NCI-H345 (cell line): Measurements from ENCODE around the gene S100A2.
A peak's percentile ranks its signal among the peaks of the same experiment; 100 is the strongest.

Experiments used
- DNase-seq: peaks from one replicate; lab custom pipeline; 2025; lab: John Stamatoyannopoulos, UW

The S100A2 gene

GRCh38 chr1:153545067-153546055 is 20.3 kb downstream of the S100A2 start, which contains the start of gene S100A4:
Gene S100A4, minus strand, starts transcription at chr1:153545806. Its CDS starts 1,012 bp downstream, at chr1:153544794.
- peak; percentile 98 for DNase-seq

DNA sequence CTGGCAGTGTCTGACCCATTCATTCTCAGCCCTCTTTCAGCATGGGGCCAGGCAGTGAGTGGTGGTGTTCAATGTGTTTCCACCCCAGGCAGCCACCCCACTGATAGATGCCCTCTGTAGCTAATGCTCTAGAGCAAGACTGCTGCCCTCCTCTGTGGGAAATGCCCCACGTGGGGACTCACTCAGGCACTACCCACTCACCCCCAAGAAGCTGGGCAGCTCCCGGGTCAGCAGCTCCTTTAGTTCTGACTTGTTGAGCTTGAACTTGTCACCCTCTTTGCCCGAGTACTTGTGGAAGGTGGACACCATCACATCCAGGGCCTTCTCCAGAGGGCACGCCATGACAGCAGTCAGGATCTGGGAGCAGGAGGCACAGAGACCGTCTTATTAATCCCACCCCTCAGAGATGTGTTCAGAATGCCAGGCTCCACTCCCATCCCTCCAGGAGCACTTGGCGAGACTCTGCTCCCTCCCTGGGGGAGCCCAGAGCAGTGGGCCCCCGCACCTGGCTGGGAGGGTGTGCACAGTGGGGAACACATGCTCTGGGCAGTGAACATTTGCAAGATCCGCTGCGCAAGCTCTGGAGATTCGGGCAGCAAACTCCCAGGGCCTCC is 21.1 kb downstream of the S100A2 start:
- DNase-seq = no peak

DNA sequence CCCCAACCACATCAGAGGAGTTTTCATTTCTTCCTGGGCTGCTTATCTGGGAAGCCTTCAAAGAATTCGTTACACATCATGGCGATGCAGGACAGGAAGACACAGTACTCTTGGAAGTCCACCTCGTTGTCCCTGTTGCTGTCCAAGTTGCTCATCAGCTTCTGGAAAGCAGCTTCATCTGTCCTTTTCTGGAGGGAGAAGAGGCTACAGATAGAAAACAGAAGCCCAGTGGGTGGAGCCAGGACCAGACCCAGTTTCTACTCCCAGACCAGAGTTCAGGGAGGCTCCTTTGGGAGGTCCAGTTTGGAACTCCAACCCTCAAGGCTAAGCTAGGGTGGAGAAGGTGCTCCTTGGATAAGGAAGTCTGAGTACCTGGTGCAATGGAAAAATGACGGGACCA is 21.9 kb downstream of the S100A2 start:
- no peak for DNase-seq

- no peak for DNase-seq
These were observed 22.5 kb downstream of the S100A2 start for GRCh38 chr1:153542956-153543711.

GRCh38 chr1:153541641-153542590 is 23.7 kb downstream of the S100A2 start:
- DNase-seq = no peak

DNA sequence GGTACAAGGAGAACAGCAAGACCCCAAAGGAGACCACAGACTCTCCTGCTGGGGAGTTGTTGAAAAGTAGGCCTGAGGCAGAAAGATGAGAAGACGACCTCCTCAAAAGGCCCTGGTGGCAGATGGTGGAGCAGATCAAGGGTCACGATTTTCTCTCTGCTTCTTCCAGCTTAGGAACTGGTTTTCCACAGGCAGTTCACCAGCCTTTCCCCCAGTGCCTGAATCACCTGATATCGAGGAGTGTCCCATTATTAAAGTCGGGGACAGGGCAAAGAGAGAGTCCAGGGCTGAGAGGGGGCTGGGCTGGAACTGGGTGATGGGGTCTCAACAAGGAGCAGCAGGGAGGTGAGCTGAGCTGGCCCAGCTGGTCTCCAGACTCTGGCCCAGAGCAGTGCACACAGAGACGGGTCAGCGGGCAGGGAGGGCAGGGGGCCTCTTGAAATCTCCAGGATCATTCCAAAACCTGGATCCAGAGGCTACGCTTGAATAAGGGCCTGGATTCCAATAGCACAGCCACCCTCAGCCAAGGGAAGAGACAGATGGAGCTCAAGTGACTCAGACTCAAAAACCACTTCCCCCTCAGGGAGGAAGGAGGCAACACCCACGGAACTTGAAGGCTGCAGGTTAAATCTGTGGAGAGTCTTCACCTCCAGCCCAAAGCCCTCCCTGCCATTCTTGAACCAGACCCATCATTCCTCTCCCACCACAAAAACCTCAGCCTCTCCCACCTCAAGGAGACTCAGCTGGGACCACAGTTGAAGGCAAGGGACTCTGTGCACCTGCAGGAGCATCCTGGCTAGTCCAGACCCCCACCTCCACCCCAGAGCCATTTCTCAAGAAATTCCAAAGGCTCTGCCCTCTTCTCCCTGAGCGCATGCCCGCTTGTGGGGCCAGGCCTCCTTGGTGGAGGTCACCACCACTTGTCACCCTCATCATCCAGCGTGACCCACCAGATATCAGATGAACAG is 25.0 kb downstream of the S100A2 start, which contains the start of gene S100A5:
Gene S100A5 (minus strand): TSS at position 541 of the 968 bp plus-strand sequence. CDS start 743 bp downstream, outside the sequence.
- DNase-seq = no peak

GRCh38 chr1:153539395-153540093 is 26.1 kb downstream of the S100A2 start:
- no peak for DNase-seq

DNA sequence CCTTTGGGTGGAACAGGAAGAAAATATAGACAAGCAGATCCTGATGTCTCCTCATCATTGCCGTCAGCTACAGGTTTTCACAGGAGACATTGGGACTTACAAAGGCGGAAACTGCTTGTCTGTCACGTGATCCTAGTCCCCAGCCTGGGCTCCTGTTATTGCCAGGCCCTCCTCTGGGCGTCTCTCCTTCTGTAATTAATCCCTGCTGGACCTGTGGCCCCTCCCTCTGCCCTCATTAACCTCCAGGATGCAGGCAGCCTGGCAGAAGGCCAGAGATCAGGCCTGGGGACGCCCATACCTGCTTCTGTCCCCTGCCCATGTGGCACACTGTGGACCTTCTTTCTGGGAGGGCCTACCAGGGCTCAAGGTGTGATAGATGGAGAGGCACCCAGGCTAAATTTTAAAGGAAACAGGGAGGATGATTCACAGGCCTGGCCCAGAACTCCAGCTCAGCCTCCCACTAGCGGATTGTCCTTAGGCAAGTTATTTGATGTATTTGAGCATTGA is 27.3 kb downstream of the S100A2 start:
- no peak for DNase-seq

DNA sequence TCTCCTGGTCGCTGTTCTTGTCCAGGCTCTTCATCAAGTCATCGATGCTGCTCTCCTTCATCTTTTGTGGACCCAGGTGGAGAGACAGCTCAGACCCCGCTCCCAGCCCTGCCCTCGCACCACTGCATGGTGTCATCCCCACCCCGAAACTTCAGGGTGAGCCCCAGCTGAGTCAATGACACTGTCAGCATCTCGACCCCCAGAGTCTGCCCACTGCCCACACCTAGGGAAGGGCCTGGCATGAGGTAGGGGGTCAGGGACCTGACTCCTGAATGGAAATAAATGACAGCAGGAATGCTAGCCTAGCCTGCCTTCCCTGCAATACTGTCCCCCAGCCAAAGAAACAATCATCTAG is 28.3 kb downstream of the S100A2 start:
- DNase-seq = no peak

GRCh38 chr1:153536671-153537375 is 28.8 kb downstream of the S100A2 start:
- no peak for DNase-seq

GRCh38 chr1:153536012-153536670 is 29.5 kb downstream of the S100A2 start:
- peak; percentile 84 for DNase-seq

DNA sequence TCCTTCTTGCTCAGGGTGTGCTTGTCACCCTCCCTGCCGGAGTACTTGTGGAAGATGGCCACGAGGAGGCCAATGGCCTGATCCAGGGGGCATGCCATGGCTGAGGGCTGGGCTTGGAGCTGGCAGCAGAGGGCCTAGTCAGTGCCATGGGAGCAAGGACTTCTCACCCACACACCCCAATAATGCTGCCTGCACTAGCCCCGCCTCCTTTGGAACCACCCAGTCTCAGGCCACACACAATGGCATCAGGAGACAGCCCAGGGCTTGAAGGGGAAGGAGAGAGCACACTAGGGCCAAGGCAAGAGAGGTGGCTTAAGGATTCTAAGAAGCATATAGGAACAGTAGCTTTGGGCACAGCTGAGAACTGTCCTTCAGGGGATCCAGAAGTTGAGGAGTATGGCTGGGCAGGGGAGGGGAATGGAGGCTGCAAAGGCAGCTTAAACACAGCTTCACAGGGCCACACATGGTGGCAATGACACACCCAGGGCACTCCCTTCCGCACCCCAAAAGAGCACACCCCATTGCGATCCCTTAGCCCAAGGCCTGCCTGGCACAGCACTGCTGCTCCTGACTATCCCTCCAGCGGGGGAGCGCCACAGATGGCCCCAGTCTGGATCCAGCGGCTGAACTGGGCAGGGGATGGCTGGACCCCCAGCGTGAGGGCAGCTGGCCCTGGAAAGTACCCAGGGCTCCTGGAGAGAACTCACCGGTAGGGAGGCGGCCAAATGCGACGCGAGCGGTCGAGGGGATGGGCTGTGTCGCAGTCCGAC is 30.2 kb downstream of the S100A2 start, which contains the start of gene S100A6:
Gene S100A6 (minus strand): TSS at position 750 of the 770 bp plus-strand sequence. CDS start 652 bp downstream, at position 98.
- DNase-seq = peak; percentile 47

DNA sequence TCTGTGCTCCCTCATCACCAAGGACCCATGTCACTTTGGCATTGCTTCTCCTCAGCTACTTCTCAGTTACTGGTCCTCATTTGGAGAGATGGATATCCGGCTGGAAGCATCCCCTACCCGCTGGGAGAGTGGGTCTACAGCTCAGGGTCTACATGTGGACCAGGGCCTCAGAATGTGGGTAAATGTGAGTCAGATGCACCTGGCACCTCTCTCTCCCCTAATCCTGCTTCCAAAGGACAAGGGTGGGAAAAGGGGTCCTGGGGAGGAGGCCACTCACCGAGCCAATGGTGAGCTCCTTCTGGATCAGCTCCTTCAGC is 30.8 kb downstream of the S100A2 start:
- no peak for DNase-seq

GRCh38 chr1:153534226-153534924 is 31.3 kb downstream of the S100A2 start:
- no peak for DNase-seq

GRCh38 chr1:153533689-153534201 is 31.9 kb downstream of the S100A2 start:
- peak; percentile 71 for DNase-seq
